Stimulated activated naive CD4-positive, alpha-beta T cell (primary cell): Measurements from ENCODE around the gene NXPE4.
"Not testable (repeated sequence)": the region's sequence is repeated elsewhere in the genome, so short reads cannot be mapped to it uniquely, and the experiment has no call there.

Source experiments
- DNase-seq, 6 experiments: peaks; one replicate each; lab custom pipeline; 2025; lab: John Stamatoyannopoulos, UW

NXPE4 gene

GRCh38 chr11:114595571-114595970, at the start of gene NXPE4:
Gene NXPE4 (minus strand): TSS chr11:114595786. CDS start chr11:114594759, 1,027 bp downstream.
- no peak for DNase-seq

DNA sequence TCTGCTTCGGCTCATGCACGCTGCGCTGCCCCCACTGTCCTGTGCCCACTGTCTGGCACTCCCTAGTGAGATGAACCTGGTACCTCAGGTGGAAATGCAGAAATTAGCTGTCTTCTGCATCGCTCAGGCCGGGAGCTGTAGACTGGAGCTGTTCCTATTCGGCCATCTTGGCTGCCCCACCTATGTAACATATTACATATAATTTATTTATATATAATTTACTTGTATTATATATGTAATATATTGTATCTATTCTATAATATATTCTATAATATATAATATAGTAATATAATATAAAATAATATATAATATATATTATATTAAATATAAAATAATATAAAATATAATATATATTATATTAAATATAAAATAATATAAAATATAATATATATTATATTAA, 43.9 kb upstream of the NXPE4 start:
- DNase-seq: not testable (repeated sequence)

GRCh38 chr11:114631445-114631965, 35.9 kb upstream of the NXPE4 start:
- DNase-seq: peak in 1 of 6 experiments; percentile 44

- DNase-seq: no peak
Measured at GRCh38 chr11:114625294-114625693, 29.7 kb upstream of the NXPE4 start.

GRCh38 chr11:114624455-114625207, 29.0 kb upstream of the NXPE4 start:
- no peak for DNase-seq

DNA sequence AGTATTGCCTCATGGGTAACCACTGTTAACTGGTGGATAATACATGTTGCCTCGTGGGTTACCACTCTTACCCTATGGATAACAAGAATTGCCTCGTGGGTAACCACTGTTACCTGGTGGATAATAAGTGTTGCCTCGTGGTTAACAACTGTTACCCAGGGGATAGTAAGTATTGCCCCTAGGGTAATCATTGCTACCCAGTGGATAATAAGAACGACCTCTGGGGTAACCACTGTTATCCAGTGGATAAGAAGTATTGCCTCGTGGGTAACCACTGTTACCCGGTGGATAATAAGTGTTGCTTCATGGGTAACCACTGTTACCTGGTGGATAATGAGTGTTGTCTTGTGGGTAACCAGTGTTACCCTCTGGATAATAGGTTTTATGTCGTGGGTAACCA, 28.1 kb upstream of the NXPE4 start:
- DNase-seq: no peak

GRCh38 chr11:114622858-114623257, 27.3 kb upstream of the NXPE4 start:
- DNase-seq: no peak

DNA sequence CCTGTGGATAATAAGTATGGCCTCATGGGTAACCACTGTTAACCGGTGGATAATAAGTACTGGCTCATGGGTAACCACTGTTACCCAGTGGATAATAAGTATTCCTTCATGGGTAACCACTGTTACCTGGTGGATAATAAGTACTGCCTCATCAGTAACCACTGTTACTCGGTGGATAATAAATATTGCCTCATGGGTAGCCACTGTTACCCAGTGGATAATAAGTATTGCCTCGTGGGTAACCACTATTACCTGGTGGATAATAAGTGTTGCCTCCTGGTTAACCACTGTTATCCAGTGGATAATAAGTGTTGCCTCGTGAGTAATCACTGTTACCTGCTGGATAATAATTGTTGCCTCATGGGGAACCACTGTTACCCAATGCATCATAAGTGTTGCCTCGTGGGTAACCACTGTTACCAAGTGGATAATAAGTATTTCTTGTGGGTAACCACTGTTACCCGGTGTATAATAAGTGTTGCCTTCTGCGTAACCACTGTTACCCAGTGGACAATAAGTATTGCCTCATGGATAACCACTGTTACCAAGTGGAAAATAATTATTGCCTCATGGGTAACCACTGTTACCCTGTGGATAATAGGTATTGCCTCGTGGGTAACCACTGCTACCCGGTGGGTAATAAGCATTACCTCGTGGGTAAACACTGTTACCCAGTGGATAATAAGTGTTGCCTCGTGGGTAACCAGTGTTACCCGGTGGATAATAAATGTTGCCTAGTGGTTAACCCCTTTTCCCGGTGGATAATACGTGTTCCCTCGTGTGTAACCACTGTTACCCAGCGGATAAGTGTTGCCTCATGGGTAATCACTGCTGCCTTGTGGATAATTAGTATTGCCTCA, 26.6 kb upstream of the NXPE4 start:
- no peak for DNase-seq

- DNase-seq: no peak
Measured at GRCh38 chr11:114621072-114621471, 25.5 kb upstream of the NXPE4 start.

- DNase-seq: no peak
Measured at GRCh38 chr11:114619659-114620173, 24.1 kb upstream of the NXPE4 start.

- DNase-seq: no peak
Measured at GRCh38 chr11:114618139-114618538, 22.6 kb upstream of the NXPE4 start.

GRCh38 chr11:114617157-114618124, 21.9 kb upstream of the NXPE4 start:
- no peak for DNase-seq

- no peak for DNase-seq
Measured at GRCh38 chr11:114616516-114616915, 20.9 kb upstream of the NXPE4 start.

DNA sequence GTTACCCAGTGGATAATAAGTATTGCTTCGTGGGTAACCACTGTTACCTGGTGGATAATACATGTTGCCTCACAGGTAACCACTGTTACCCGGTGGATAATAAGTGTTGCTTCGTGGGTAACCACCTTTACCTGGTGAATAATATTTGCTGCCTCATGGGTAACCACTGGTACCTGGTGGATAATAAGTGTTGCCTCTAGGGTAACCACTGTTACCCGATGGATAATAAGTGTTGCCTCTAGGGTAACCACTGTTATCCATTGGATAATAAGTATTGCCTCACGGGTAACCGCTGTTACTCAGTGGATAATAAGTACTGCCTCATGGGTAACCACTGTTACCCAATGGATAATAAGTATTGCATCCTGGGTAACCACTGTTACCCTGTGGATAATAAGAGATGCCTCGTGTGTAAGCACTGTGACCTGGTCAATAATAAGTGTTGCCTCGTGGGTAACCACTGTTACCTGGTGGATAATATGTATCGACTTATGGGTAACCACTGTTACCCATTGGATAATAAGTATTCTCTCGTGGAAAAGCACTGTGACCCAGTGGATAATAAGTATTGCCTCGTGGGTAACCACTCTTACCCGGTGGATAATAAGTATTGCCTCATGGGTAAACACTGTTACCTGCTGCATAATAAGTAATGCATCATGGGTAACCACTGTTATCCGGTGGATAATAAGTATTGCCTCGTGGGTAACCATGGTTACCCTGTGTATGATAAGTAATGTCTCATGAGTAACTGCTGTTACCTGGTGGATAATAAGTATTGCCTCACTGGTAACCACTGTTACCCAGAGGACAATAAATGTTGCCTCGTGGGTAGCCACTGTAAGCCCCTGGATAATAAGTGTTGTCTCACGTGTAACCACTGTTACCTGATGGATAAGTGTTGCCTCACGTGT, 20.1 kb upstream of the NXPE4 start:
- no peak for DNase-seq

DNA sequence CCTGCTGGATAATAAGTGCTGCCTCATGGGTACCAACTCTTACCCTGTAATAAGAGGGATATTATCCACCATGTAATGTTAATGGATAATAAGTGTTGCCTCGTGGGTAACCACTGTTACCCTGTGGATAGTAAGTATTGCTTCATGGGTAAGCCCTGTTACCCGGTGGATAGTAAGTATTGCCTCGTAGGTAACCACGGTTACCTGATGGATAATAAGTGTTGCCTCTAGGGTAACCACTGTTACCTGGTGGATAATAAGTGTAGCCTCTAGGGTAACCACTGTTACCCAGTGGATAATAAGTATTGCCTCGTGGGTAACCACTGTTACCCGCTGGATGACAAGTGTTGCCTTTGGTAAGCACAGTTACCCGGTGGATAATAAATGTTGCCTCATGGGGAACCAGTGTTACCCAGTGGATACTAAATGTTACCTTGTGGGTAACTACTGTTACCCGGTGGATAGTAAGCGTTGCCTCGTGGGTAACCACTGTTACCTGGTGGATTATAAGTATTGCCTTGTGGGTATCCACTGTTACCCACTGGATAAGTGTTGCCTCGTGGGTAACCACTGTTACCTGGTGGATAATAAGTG, 18.6 kb upstream of the NXPE4 start:
- DNase-seq: no peak

- not testable (repeated sequence) for DNase-seq
Measured at GRCh38 chr11:114613094-114613493, 17.5 kb upstream of the NXPE4 start.

GRCh38 chr11:114612686-114613085, 17.1 kb upstream of the NXPE4 start:
- no peak for DNase-seq

GRCh38 chr11:114612199-114612598, 16.6 kb upstream of the NXPE4 start:
- DNase-seq: not testable (repeated sequence)

DNA sequence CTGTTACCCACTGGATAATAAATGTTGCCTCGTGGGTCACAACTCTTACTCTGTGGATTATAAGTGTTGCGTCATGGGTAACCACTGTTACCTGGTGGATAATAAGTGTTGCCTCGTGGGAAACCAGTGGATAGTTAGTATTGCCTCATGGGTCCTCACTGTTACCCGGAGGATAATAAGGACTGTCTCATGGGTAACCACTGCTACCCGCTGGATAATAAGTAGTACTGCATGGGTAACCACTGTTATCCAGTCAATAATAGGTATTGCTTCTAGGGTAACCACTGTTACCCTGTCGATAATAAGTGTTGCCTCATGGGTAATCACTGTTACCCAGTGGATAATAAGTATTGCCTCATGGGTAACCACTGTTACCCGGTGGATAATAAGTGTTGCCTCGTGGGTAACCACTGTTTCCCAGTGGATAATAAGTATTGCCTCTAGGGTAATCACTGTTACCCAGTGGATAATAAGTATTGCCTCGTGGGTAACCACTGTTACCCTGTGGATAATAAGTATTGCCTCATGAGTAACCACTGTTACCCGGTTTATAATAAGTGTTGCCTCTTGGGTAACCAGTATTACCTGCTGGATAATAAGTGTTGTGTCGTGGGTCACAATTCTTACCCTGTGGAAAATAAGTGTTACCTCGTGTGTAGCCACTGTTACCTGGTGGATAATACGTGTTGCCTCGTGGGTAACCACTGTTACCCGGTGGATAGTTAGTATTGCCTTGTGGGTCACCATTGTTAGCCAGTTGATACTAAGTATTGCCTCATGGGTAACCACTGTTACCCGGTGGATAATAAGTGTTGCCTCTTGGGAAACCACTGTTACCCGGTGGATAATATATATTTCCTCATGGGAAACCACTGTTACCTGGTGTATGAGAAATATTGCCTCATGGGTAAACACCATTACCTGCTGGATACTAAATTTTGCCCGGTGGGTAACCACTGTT, 15.7 kb upstream of the NXPE4 start:
- no peak for DNase-seq
